HepG2 (cell line): ENCODE data around the gene RNPS1. TPM values are rescaled to one million over a fixed set of nuclear protein-coding genes. Genes with fewer than 3 reads are reported as not detected.

Experiments
- ETV5 ChIP-seq: IDR thresholded peaks from 2 replicates; pipeline ENCODE4 v1.6.1; 2018; ENCODE audit warnings: missing biosample characterization, missing genetic modification reagents, inconsistent platforms, borderline replicate concordance
- GZF1 ChIP-seq: sonication (generic); formaldehyde crosslinking; IDR thresholded peaks from 2 replicates; pipeline ENCODE4 v1.5.1; 2020; ENCODE audit warnings: mild to moderate bottlenecking, missing genetic modification reagents
- KDM2A ChIP-seq: sonication (generic); formaldehyde crosslinking; IDR thresholded peaks from 2 replicates; pipeline ENCODE4 v1.4.0; 2020; ENCODE audit warnings: low read depth, missing genetic modification reagents, borderline replicate concordance
- NONO ChIP-seq, 2 experiments: fragments of 450-650 bp in 1 of 2; sonication (generic) in 1 of 2; formaldehyde crosslinking in 1 of 2; IDR thresholded peaks in 1 of 2; conservative IDR thresholded peaks in 1 of 2; 2 replicates each; pipeline versions ENCODE4 v1.6.1 to v1.8.0; 2017 to 2022; ENCODE audit warnings: mild to moderate bottlenecking in 1 of 2, missing genetic modification reagents in 1 of 2, moderate library complexity in 1 of 2
- POLR2A ChIP-seq, 2 experiments: IDR thresholded peaks; 2 replicates each; pipeline ENCODE4 v1.6.1; 2011; ENCODE audit warnings: low read depth in 2 of 2, low read length in 2 of 2, mild to moderate bottlenecking in 1 of 2, moderate library complexity in 1 of 2; ENCODE audit not compliant: insufficient read depth in 1 of 2
- REXO4 ChIP-seq: sonication (generic); formaldehyde crosslinking; IDR thresholded peaks from 2 replicates; pipeline ENCODE4 v1.8.0; 2022; ENCODE audit warnings: missing genetic modification reagents, mild to moderate bottlenecking, borderline replicate concordance
- SRY ChIP-seq: sonication (generic); formaldehyde crosslinking; IDR thresholded peaks from 2 replicates; pipeline ENCODE4 v1.8.0; 2022; ENCODE audit warnings: mild to moderate bottlenecking, missing genetic modification reagents
- TOPORS ChIP-seq: sonication (generic); formaldehyde crosslinking; IDR thresholded peaks from 2 replicates; pipeline ENCODE4 v1.8.0; 2023; ENCODE audit warnings: mild to moderate bottlenecking, missing genetic modification reagents
- U2AF2 ChIP-seq: fragments of 200-400 bp; formaldehyde crosslinking; IDR thresholded peaks from 2 replicates; pipeline ENCODE4 v1.6.1; 2017; ENCODE audit warnings: low read depth, mild to moderate bottlenecking, low read length
- ZFY ChIP-seq: sonication (generic); formaldehyde crosslinking; IDR thresholded peaks from 2 replicates; pipeline ENCODE4 v1.4.0; 2020; ENCODE audit warnings: missing genetic modification reagents
- ZNF121 ChIP-seq: sonication (generic); formaldehyde crosslinking; IDR thresholded peaks from 2 replicates; pipeline ENCODE4 v1.5.0; 2020; ENCODE audit warnings: mild to moderate bottlenecking, missing genetic modification reagents
- ZNF230 ChIP-seq: sonication (generic); formaldehyde crosslinking; IDR thresholded peaks from 2 replicates; pipeline ENCODE4 v1.4.0; 2020; ENCODE audit warnings: mild to moderate bottlenecking, missing genetic modification reagents
- ZNF263 ChIP-seq: sonication (generic); formaldehyde crosslinking; IDR thresholded peaks from 2 replicates; pipeline ENCODE4 v1.4.0; 2020; ENCODE audit warnings: missing genetic modification reagents
- ZNF367 ChIP-seq: sonication (generic); formaldehyde crosslinking; IDR thresholded peaks from 2 replicates; pipeline ENCODE4 v1.4.0; 2020; ENCODE audit warnings: missing genetic modification reagents, borderline replicate concordance
- polyA plus RNA-seq, 8 experiments: library from polyadenylated mRNA; depleted of rRNA in 3 of 8; stranded (reverse) in 7 of 8; unstranded in 1 of 8; fragments of >200 nt; fragmentation: Illumina TruSeq in 4 of 8; extraction: Trizol in 4 of 8; gene quantifications; 2 replicates each; pipeline versions ENCODE4 v1.2.1 to v1.2.3, GENCODE V29; 2011 to 2016; ENCODE audit warnings: low read depth in 4 of 8, missing spikeins in 1 of 8, mixed read lengths in 1 of 8; ENCODE audit not compliant: insufficient read depth in 1 of 8
- total RNA-seq, 5 experiments: library from RNA; depleted of rRNA; stranded (reverse); fragments of >200 nt; fragmentation: Illumina TruSeq; extraction: Trizol; gene quantifications; 2 replicates each; pipeline ENCODE4 v1.2.3, GENCODE V29; 2016; ENCODE audit warnings: low read depth in 1 of 5
- TF ChIP-seq, protein P1 (sequence below): sonication (generic); formaldehyde crosslinking; IDR thresholded peaks from 2 replicates; pipeline ENCODE4 v1.8.1; 2023; ENCODE audit warnings: mild to moderate bottlenecking, missing genetic modification reagents
- TF ChIP-seq, protein P2 (sequence below): sonication (generic); formaldehyde crosslinking; IDR thresholded peaks from 2 replicates; pipeline ENCODE4 v1.4.0; 2020; ENCODE audit warnings: missing genetic modification reagents, borderline replicate concordance
- TF ChIP-seq, protein P3 (sequence below): sonication (generic); formaldehyde crosslinking; IDR thresholded peaks from 2 replicates; pipeline ENCODE4 v1.4.0; 2020; ENCODE audit warnings: mild to moderate bottlenecking, missing genetic modification reagents
- TF ChIP-seq, protein P4 (sequence below): sonication (generic); formaldehyde crosslinking; IDR thresholded peaks from 2 replicates; pipeline ENCODE4 v1.5.1; 2020; ENCODE audit warnings: mild to moderate bottlenecking, moderate library complexity, missing genetic modification reagents
- TF ChIP-seq, protein P5 (sequence below): sonication (generic); formaldehyde crosslinking; IDR thresholded peaks from 2 replicates; pipeline ENCODE4 v1.4.0; 2020; ENCODE audit warnings: missing genetic modification reagents

RNPS1 gene
- total and polyA plus RNA-seq, 2 of the 13 experiments (the other 11 are each of a cell fraction or from before 2014, with no cell fraction given) = 126 to 133 TPM

DNA sequence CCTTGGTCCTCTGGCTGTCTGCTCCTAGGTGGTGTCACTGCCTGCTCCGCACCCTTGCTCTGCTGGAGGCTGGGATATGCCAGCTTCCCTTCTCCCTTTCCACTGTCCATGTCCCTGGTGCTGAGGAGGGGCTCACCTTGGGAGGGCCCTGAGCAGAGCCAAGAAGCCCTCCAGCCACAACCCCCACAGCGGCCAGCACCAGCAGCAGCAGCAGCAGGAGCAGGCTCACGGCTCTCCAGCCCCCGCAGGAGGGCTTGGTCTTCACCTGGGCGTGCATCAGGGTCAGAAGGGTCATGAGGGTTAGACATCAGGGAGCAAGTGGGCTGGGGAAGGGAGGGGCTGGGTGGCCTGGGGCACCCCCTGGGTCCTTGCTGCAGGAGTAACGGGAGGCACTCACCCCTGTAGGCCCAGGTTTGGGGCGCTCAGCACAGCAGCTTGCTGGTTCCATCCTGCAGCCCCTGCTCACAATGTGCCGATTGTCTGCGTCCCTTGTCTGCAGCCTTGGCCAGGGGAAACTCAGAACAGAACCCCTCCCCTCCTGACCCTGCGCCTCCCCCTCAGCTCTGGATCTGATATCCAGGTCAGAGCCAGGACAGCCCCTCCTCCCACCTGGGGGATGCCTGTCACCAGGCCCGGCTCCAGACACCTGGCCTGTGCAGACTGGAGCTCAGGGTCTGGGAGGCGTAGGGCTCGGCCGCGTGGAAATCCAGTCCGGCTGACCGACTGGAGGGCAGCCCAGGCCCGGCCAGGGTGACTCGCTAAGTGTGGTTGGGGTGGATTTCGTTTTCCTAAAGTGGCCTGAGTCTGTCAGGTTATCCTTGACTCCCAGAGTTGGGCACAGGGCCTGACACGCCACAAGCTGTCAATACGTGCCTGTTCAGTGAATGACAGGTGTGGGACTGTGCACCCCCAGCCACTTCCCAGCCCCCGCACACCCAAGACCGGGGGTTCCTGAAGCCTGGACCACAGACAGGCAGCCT lies 57.2 kb downstream of the RNPS1 start, which contains the start of gene BRICD5 (continued):
- TF ChIP-seq, protein P1, sequence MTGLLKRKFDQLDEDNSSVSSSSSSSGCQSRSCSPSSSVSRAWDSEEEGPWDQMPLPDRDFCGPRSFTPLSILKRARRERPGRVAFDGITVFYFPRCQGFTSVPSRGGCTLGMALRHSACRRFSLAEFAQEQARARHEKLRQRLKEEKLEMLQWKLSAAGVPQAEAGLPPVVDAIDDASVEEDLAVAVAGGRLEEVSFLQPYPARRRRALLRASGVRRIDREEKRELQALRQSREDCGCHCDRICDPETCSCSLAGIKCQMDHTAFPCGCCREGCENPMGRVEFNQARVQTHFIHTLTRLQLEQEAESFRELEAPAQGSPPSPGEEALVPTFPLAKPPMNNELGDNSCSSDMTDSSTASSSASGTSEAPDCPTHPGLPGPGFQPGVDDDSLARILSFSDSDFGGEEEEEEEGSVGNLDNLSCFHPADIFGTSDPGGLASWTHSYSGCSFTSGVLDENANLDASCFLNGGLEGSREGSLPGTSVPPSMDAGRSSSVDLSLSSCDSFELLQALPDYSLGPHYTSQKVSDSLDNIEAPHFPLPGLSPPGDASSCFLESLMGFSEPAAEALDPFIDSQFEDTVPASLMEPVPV = peak; percentile 49; the same call in 1 of the 2 replicates
- TF ChIP-seq, protein P2, sequence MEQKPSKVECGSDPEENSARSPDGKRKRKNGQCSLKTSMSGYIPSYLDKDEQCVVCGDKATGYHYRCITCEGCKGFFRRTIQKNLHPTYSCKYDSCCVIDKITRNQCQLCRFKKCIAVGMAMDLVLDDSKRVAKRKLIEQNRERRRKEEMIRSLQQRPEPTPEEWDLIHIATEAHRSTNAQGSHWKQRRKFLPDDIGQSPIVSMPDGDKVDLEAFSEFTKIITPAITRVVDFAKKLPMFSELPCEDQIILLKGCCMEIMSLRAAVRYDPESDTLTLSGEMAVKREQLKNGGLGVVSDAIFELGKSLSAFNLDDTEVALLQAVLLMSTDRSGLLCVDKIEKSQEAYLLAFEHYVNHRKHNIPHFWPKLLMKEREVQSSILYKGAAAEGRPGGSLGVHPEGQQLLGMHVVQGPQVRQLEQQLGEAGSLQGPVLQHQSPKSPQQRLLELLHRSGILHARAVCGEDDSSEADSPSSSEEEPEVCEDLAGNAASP (CRISPR knock-in tag) = peak; percentile 71; the same call in 1 of the 2 replicates
- 0 out of 2 replicates have a peak, but pooled peaks have one; percentile 41 for TF ChIP-seq SRY
- TF ChIP-seq, protein P3, sequence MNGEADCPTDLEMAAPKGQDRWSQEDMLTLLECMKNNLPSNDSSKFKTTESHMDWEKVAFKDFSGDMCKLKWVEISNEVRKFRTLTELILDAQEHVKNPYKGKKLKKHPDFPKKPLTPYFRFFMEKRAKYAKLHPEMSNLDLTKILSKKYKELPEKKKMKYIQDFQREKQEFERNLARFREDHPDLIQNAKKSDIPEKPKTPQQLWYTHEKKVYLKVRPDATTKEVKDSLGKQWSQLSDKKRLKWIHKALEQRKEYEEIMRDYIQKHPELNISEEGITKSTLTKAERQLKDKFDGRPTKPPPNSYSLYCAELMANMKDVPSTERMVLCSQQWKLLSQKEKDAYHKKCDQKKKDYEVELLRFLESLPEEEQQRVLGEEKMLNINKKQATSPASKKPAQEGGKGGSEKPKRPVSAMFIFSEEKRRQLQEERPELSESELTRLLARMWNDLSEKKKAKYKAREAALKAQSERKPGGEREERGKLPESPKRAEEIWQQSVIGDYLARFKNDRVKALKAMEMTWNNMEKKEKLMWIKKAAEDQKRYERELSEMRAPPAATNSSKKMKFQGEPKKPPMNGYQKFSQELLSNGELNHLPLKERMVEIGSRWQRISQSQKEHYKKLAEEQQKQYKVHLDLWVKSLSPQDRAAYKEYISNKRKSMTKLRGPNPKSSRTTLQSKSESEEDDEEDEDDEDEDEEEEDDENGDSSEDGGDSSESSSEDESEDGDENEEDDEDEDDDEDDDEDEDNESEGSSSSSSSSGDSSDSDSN = 0 out of 2 replicates have a peak, but pooled peaks have one; percentile 24
- TF ChIP-seq, protein P4, sequence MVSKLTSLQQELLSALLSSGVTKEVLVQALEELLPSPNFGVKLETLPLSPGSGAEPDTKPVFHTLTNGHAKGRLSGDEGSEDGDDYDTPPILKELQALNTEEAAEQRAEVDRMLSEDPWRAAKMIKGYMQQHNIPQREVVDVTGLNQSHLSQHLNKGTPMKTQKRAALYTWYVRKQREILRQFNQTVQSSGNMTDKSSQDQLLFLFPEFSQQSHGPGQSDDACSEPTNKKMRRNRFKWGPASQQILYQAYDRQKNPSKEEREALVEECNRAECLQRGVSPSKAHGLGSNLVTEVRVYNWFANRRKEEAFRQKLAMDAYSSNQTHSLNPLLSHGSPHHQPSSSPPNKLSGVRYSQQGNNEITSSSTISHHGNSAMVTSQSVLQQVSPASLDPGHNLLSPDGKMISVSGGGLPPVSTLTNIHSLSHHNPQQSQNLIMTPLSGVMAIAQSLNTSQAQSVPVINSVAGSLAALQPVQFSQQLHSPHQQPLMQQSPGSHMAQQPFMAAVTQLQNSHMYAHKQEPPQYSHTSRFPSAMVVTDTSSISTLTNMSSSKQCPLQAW = 0 out of 2 replicates have a peak, but pooled peaks have one; percentile 17
- no peak for TF ChIP-seq GZF1 (CRISPR knock-in tag)
- no peak; the same call in 1 of the 2 replicates for TF ChIP-seq ZNF263 (CRISPR knock-in tag)
- peak; percentile 84 for TF ChIP-seq KDM2A (CRISPR knock-in tag)
- TF ChIP-seq ZNF367 (CRISPR knock-in tag) = no peak
- peak in 1 of 2 experiments; percentile 33; a peak in 2 of 4 replicates for TF ChIP-seq POLR2A (IDR thresholded peaks at IDR 0.05; ENCODE audit: insufficient read depth in 1 of 2, low read depth in 2 of 2, low read length in 2 of 2)
- no peak; the same call in 1 of the 2 replicates for TF ChIP-seq TOPORS (CRISPR knock-in tag)
- TF ChIP-seq REXO4 (CRISPR knock-in tag) = no peak
- no peak for TF ChIP-seq U2AF2
- TF ChIP-seq, protein P5, sequence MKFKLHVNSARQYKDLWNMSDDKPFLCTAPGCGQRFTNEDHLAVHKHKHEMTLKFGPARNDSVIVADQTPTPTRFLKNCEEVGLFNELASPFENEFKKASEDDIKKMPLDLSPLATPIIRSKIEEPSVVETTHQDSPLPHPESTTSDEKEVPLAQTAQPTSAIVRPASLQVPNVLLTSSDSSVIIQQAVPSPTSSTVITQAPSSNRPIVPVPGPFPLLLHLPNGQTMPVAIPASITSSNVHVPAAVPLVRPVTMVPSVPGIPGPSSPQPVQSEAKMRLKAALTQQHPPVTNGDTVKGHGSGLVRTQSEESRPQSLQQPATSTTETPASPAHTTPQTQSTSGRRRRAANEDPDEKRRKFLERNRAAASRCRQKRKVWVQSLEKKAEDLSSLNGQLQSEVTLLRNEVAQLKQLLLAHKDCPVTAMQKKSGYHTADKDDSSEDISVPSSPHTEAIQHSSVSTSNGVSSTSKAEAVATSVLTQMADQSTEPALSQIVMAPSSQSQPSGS (CRISPR knock-in tag) = 0 out of 2 replicates have a peak, but pooled peaks have one; percentile 22
- 0 out of 2 replicates have a peak, but pooled peaks have one; percentile 12 for TF ChIP-seq ZNF230
- TF ChIP-seq NONO (IDR thresholded peaks at IDR 0.05) = no peak
- TF ChIP-seq NONO (CRISPR knock-in tag; conservative IDR thresholded peaks at IDR 0.05) = peak; percentile 90
- 0 out of 2 replicates have a peak, but pooled peaks have one; percentile 36 for TF ChIP-seq ZNF121 (CRISPR knock-in tag)
- TF ChIP-seq ETV5 (CRISPR knock-in tag) = no peak
- peak; percentile 57 for TF ChIP-seq ZFY
